ENCODE data around the gene ZNF497.
A peak's percentile ranks its signal among the peaks of the same experiment; 100 is the strongest.
"Not testable (repeated sequence)": the region's sequence is repeated elsewhere in the genome, so short reads cannot be mapped to it uniquely, and the experiment has no call there.

Gene ZNF497

GRCh38 chr19:58310685-58311084 lies 51.9 kb downstream of the ZNF497 start:
- not testable (repeated sequence) for DNase-seq (ENCODE audit: low read depth in 3 of 3, low spot score in 1 of 3)

DNA sequence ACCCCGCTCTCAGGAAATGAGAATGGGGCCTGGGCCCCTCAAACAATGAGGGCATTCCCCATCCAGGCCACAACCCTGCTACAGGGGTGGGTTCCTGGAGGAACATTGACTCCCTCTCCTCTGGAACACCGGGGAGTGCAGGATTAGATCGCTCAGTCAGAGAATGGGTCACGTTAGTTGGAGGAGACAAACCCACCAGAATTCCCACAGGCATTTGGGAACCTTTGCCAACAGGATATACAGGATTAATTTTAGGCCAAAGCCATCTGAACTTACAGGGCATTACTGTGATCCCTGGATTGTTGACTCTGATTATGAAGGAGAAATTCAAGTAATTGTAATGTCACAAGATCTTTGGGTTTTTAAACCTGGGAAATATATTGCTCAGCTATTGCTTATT lies 54.8 kb downstream of the ZNF497 start:
- no peak for DNase-seq (ENCODE audit: low read depth in 3 of 3, low spot score in 1 of 3)

DNA sequence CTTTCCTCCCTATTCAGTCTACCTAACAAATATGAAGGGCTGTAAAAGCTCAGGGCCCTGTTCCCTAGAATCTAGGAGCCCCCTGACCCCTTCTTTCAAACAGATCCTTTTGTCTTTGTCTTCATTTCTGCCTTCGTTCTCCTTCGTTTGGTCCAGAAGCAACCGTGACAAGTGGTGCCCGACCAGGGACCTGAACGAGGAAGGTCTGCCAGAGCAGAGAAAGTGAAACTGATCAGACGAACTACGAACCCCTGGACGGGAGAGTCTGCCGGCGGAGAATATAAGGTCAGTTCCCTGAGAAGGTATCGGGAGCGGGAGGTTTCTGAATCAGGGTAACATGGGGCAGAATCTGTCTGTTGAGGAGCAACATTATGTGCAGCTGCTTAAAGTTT lies 56.6 kb downstream of the ZNF497 start:
- DNase-seq (ENCODE audit: low read depth in 3 of 3, low spot score in 1 of 3) = no peak

DNA sequence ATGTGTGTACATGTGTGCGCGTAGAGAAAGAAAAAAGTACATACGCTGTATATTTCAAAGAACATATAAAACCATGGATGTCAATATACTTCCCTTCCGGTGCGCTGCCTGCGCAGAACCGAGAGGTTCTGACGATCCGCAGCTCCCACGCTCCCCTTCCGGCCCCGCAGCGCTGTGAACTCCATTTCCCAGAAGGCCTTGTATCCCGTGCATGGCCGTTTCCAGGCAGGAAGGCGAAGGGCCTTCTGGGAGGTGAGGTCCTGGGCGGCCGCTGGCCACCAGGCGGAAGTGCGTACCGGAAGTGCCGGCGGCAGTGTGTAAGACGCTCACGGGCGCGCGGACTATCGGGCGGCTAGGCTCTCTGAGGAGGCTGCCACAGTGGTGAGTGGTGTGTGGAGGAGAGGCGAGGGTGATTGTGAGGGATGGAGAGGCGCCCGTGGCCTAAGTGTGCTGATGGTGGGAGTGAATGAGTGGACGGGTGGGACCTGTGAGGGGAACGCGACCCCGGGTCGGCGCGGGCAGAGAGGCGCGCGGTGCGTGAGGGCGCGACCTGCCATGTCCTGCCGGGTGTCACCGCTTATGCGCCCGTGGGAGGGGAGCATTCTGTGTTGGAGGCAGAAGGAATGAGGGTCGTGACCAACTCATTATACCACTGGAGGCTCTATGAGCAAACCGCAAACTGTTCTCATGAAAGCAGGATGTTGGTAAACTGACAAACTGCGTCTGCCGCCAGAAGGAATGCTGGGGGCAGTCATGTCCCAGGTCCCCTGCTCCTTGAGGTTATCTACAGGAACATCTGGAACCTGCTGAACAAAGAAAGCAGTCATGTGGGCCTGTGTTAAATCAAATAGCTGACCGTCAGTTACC lies 57.3 kb downstream of the ZNF497 start, which contains the start of gene ERVK3-1:
TSS of gene ERVK3-1 (plus strand) at position 313 of the 867 bp plus-strand sequence. CDS start 6,792 bp downstream, outside the sequence.
- DNase-seq (ENCODE audit: low read depth in 3 of 3, low spot score in 1 of 3) = peak; percentile 81 to 86 (median 84)

DNA sequence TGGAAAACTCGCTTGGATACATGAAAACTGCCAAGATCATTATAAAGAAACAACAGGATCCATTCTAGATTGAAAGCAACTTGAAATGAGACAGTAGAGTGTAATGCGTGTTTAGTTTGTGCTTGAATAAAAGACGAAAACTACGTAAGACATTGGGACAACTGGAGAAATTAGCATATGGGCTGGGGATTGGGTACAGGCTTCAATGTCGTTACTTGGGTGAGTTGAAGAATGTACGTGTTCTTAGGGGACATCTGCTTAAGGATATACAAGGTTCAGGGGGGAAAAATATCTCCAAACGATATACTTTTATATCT lies 57.8 kb downstream of the ZNF497 start:
- DNase-seq (ENCODE audit: low read depth in 3 of 3, low spot score in 1 of 3) = no peak

Data from stimulated activated CD4-positive, alpha-beta T cell treated with anti-CD3 and anti-CD28 coated beads, TNF-alpha, amount 100 ng/mL, for 1 hour (primary cell).